ENCODE measurements around the gene SLC19A3. TPM values are rescaled to one million over a fixed set of nuclear protein-coding genes. Genes with fewer than 3 reads are reported as not detected.
"Not testable (repeated sequence)": the region's sequence is repeated elsewhere in the genome, so short reads cannot be mapped to it uniquely, and the experiment has no call there.

The SLC19A3 gene
- polyA plus RNA-seq, 3 donors = 7.4 to 11.6 (median 10.6) TPM

DNA sequence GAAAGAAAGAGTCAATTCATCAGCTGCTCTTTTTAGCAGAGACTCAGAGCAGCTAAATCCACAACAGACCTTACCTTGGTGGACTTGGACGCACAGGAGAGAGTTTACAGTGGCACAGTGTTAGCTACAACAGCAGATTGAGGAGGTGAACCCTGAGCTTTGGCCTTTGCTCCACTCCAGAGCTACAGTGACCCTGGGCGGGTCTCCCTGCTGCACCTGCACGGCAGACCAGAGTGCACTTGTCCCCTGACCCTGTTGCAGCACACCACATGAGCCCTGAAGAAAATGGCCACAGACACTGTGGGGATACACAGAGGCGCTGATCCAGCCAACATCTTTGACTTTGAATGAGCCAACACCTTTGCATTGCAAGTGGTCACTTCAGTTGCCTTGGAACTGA lies 11.0 kb downstream of the SLC19A3 start:
- DNase-seq = no peak

- DNase-seq = no peak
Observed at GRCh38 chr2:227703961-227704360, 13.9 kb downstream of the SLC19A3 start.

DNA sequence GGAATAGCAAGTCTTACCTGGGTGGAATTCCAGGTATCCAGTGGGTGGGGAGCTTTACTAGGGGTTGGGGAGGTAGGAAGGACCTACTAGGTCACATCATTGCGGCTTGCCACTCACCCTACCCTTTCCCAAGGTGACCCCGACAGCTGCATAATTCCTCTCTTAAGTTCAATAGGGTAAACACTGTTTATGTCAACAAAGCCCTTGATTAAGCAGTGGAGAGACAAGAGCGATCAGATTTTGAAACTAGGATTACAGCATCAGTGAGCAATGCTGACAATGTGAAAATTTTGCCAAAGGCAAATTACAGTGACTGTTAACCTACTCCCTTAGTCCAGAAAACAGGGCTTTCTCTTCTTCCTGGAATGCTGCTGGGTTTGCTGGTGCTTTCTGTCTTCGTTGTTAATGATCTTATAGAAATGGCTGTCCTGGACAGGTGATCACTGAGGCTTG lies 14.5 kb downstream of the SLC19A3 start:
- DNase-seq = no peak

- DNase-seq = no peak
Observed at GRCh38 chr2:227701556-227701955, 16.3 kb downstream of the SLC19A3 start.

GRCh38 chr2:227696990-227697679 lies 20.7 kb downstream of the SLC19A3 start:
- DNase-seq = no peak

- no peak for DNase-seq
Observed at GRCh38 chr2:227687189-227687588, 30.6 kb downstream of the SLC19A3 start.

GRCh38 chr2:227684258-227684657 lies 33.6 kb downstream of the SLC19A3 start:
- DNase-seq = no peak

GRCh38 chr2:227677928-227678327 lies 39.9 kb downstream of the SLC19A3 start:
- DNase-seq = no peak

- DNase-seq = no peak
Observed at GRCh38 chr2:227674485-227674884, 43.3 kb downstream of the SLC19A3 start.

DNA sequence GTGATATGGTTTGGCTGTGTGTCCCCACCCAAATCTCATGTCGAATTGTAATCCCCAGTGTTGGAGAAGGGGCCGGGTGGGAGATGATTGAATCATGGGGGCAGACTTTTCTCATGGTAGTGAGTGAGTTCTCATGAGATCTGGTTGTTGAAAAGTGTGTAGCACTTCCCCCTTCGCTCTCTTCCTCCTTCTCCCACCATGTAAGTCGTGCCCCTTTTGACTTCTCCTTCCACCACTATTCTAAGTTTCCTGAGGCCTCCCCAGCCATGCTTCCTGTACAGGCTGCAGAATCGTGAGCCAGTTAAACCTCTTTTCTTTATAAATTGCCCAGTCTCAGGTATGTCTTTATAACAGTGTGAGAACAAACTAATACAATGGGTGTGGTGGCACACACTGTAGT lies 44.2 kb downstream of the SLC19A3 start:
- DNase-seq = not testable (repeated sequence)

GRCh38 chr2:227671170-227671905 lies 46.5 kb downstream of the SLC19A3 start:
- no peak for DNase-seq

- DNase-seq = not testable (repeated sequence)
Observed at GRCh38 chr2:227666631-227667170, 51.1 kb downstream of the SLC19A3 start, which contains the start of gene SCYGR5. TSS of gene SCYGR5 (plus strand) at chr2:227666804. CDS start at chr2:227666804, 0 bp downstream.

GRCh38 chr2:227665189-227665940 lies 52.5 kb downstream of the SLC19A3 start:
- DNase-seq = no peak

- no peak for DNase-seq
Observed at GRCh38 chr2:227661827-227662226, 56.0 kb downstream of the SLC19A3 start.

DNA sequence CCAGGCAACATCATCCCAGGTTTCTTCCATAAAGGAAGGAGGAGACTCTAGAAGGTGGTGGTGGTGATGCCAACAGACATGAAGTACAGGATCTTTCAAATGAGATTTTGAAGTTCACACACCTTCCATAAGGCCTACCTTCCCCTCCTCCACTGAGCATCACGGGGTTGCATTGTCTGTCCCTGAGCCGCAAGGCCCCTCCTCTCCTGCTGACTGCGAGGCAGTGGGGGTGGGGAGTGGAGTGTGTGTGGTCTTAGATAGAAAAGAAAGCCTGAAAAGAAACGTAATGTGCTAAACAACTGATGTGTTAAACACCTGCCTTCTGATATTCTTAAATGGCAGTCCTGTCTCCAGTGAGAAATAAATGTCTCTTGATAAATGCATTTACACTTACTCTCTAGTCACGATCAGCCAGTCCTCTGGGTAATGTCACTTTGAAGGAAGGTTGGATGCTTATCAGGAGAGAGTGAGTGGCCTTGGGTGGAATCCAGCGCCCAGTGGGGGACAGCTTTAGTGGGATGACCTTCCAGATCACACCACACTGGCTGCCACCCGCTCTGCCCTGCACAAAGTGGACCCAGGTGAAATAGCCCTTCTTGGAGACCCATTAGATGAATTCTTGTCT lies 56.7 kb downstream of the SLC19A3 start:
- DNase-seq = no peak

DNA sequence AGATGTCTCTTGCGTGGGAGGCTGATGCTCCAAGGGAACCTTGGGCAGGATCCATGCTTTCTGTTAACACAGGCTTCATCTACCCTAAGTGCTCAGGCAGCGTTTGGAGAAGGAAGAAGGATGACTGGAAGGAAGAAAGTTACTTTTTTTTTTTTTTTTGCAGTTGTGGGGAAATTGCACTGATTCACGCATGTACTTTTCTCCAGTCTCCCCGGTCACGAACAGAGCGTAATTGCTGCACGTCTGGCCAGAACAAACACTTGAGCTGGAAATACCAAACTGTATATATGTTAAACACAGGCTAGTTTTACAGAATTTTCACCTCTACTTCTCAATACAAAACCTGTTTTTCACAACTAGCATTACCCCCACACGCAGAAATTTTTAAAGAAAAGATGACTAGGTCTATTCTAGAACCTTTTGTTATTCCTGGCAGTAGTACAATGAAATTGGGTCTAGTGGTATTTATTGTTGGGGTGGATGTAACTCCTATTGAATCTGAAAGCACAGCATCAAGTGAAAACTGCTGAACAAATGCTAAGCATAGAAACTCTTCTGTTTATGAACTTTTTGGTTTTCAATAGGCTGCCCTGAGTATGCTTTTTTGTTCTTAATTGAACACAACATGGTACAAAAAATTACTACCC lies 60.5 kb downstream of the SLC19A3 start:
- no peak for DNase-seq

GRCh38 chr2:227655454-227655853 lies 62.4 kb downstream of the SLC19A3 start:
- no peak for DNase-seq

DNA sequence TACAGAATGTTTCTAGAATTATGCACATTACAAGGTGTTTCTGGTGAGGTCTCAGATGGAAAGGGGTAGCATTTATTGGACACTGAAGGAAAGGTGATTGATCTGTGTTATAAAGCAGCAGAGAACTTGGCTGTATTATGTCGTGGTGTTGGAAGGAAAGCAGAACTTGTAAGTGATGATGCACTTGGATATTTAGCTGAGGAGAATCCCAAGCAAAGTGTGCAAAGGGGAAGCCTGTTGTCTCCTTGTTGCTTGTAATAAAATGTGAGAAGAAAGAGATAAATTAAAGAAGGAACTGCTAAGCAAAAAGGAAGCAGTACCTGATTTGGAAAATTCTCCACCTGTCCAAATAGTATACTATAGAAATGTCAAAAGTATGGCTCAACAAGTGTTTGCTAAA lies 63.4 kb downstream of the SLC19A3 start:
- no peak for DNase-seq

DNA sequence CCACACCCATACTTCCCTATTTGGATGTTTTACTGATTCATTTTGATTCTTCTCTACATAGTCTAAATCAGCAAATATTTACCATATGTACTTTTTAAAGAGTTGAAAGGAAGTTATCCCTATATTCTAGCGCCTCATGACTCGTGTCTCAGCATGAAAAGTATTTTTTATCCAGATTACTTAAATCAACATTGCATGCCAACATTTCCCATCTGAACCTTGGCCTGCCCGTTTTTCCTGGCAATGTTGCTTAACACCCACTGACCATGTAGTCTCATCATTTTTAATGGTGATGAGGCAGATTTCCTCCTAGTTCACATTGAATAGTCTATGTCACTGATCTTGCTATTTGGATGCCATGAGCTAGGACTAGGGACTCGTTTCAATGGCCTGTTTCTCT lies 64.4 kb downstream of the SLC19A3 start:
- DNase-seq = no peak

- DNase-seq = no peak
Observed at GRCh38 chr2:227643990-227644551, 73.8 kb downstream of the SLC19A3 start.

DNA sequence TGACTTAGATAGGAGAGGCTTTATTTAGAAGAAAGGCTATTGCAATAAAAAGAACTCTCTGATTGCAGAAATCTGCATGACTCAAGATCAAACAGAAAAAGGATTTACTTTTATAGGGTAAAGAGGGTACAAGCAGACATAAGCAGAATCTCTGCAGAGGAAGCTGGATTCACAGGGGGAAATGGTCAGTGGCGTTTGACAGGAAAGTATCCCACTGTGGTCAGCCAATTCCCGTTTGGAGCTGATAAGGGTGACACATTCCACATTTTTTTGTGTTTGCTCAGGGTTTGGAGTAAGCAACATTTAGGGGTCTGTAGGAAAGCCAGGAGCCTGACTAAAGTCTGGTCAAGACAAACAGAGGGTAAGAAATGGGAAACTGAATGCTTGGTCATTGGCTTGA lies 75.2 kb downstream of the SLC19A3 start:
- no peak for DNase-seq

All from renal pelvis (tissue), 4 donors.